ENCODE data around the gene FOXL2NB.

GRCh38 chr3:138947495-138948121 is 591 bp downstream of the FOXL2NB start:
- TF ChIP-seq EZH2 (IDR thresholded peaks at IDR 0.05) = no peak
- no peak for TF ChIP-seq FOXP2 (optimal IDR thresholded peaks at IDR 0.05; ENCODE audit: control extremely low read depth, extremely low read length, insufficient read depth)

All from SK-N-MC (cell line).